Lung (tissue), 12 donors: Measurements from ENCODE around the gene TRIM42. TPM values are rescaled to one million over a fixed set of nuclear protein-coding genes. Genes with fewer than 3 reads are reported as not detected.

Experiments used
- ATAC-seq: fragments of 200-7000 bp; cut with Tn5 transposase; one replicate; pipeline ENCODE4 v1.9.1; 2020; ENCODE audit warnings: moderate number of reproducible peaks; ENCODE audit not compliant: insufficient read depth, low FRiP score
- DNase-seq, 3 donors: peaks; one replicate each; pipeline ENCODE4 v3.0.0-alpha.2; 2013 to 2017
- H3K27ac ChIP-seq, 2 donors: one replicate each; pipeline ENCODE4 v1.5.1; 2013; ENCODE audit warnings: mild to moderate bottlenecking in 2 of 2, moderate library complexity in 2 of 2, control low read depth in 1 of 2, inconsistent platforms in 1 of 2, low read depth in 1 of 2, low read length in 1 of 2
- H3K27me3 ChIP-seq, 3 donors: one replicate each; pipeline ENCODE4 v1.5.1; 2013; ENCODE audit warnings: low read length in 2 of 3; ENCODE audit not compliant: control insufficient read depth in 3 of 3, insufficient read depth in 3 of 3
- H3K36me3 ChIP-seq, 4 donors: one replicate each; pipeline ENCODE4 v1.5.1; 2013; ENCODE audit warnings: low read length in 4 of 4, mild to moderate bottlenecking in 1 of 4, moderate library complexity in 1 of 4; ENCODE audit not compliant: control insufficient read depth in 4 of 4, insufficient read depth in 4 of 4
- H3K4me1 ChIP-seq, 5 donors: one replicate each; pipeline ENCODE4 v1.5.1; 2013; ENCODE audit warnings: low read length in 5 of 5, mild to moderate bottlenecking in 2 of 5, moderate library complexity in 1 of 5; ENCODE audit not compliant: control insufficient read depth in 5 of 5, insufficient read depth in 5 of 5
- H3K4me3 ChIP-seq: one replicate; pipeline ENCODE4 v1.5.1; 2013; ENCODE audit warnings: mild to moderate bottlenecking, control low read depth, moderate library complexity
- H3K9ac ChIP-seq, 2 donors: one replicate each; pipeline ENCODE4 v1.5.1; 2013; ENCODE audit warnings: low read length in 2 of 2, control low read depth in 1 of 2; ENCODE audit not compliant: insufficient read depth in 1 of 2
- H3K9me3 ChIP-seq, 4 donors: one replicate each; pipeline ENCODE4 v1.5.1; 2013; ENCODE audit warnings: low read length in 3 of 4, mild to moderate bottlenecking in 1 of 4, moderate library complexity in 1 of 4; ENCODE audit not compliant: control insufficient read depth in 4 of 4, insufficient read depth in 3 of 4
- CTCF ChIP-seq: IDR thresholded peaks from 2 replicates; pipeline ENCODE4 v1.5.1; 2012; ENCODE audit warnings: mild to moderate bottlenecking; ENCODE audit errors: control extremely low read depth, extremely low read depth
- WGBS, 2 donors: extraction: QIAGEN DNeasy Blood & Tissue Kit; methylation state at CpG; one replicate each; pipeline ENCODE4 v1.1.7; 2013; 5-methylcytosine and 5-hydroxymethylcytosine counted together
- polyA plus RNA-seq, 2 donors: library from polyadenylated mRNA; stranded (reverse); fragments of 200-250 nt; gene quantifications; one replicate each; pipeline ENCODE4 v1.2.1, GENCODE V29; 2013
- total RNA-seq, 2 donors: library from RNA; depleted of rRNA in 1 of 2; stranded (reverse); fragments of >200 nt in 1 of 2; gene quantifications; one replicate each; pipeline ENCODE4 v1.2.1, GENCODE V29; 2014 to 2021
- donor health status: control.
- donor health status: control.
- donor health status: Bipolar disorder and iron deficiency.
- donor health status: healthy.
- donor health status: DM: yes; HTN: yes; CAD: no.

Gene TRIM42
- total and polyA plus RNA-seq, 4 donors: not detected

- DNase-seq: no peak
- ATAC-seq: no peak
- H3K4me3 ChIP-seq: no peak overlapping the region
- H3K9ac ChIP-seq: no peak overlapping the region
- no peaks in the 10 kb centered on the region for H3K27me3 ChIP-seq
- no peak for TF ChIP-seq CTCF
- peaks cover 0 to 7% (median 0%) of the 10 kb centered on the region in 4 donors for H3K9me3 ChIP-seq
- no peaks in the 10 kb centered on the region for H3K4me1 ChIP-seq
- no peaks in the 10 kb centered on the region for H3K36me3 ChIP-seq
- H3K27ac ChIP-seq: no peak overlapping the region
Measured at GRCh38 chr3:140709751-140710150, 31.9 kb downstream of the TRIM42 start.

GRCh38 chr3:140710711-140711389 lies 33.0 kb downstream of the TRIM42 start:
- ATAC-seq: no peak
- H3K27ac ChIP-seq: no peak overlapping the region
- TF ChIP-seq CTCF: no peak
- no peak overlapping the region for H3K9ac ChIP-seq
- no peak for DNase-seq
- no peak overlapping the region for H3K4me3 ChIP-seq
- no peaks in the 10 kb centered on the region for H3K4me1 ChIP-seq
- WGBS, 2 donors: 74 to 79% methylated on average over 2 of the region's 2 CpGs
- H3K36me3 ChIP-seq: no peaks in the 10 kb centered on the region
- peaks cover 0 to 2% (median 0%) of the 10 kb centered on the region in 4 donors for H3K9me3 ChIP-seq
- no peaks in the 10 kb centered on the region for H3K27me3 ChIP-seq

GRCh38 chr3:140711390-140712035 lies 33.6 kb downstream of the TRIM42 start:
- 54 to 68% methylated on average over 4 of the region's 4 CpGs for WGBS, 2 donors
- H3K4me3 ChIP-seq: no peak overlapping the region
- no peak for ATAC-seq
- no peaks in the 10 kb centered on the region for H3K27me3 ChIP-seq
- peaks cover 0 to 2% (median 0%) of the 10 kb centered on the region in 4 donors for H3K9me3 ChIP-seq
- no peak overlapping the region for H3K9ac ChIP-seq
- H3K27ac ChIP-seq: no peak overlapping the region
- TF ChIP-seq CTCF: no peak
- no peaks in the 10 kb centered on the region for H3K36me3 ChIP-seq
- no peaks in the 10 kb centered on the region for H3K4me1 ChIP-seq
- DNase-seq: no peak
